Hematopoietic multipotent progenitor cell (in vitro differentiated cells): Measurements from ENCODE around the gene DAPK1. TPM values are rescaled to one million over a fixed set of nuclear protein-coding genes. Genes with fewer than 3 reads are reported as not detected.
"Not testable (repeated sequence)": the region's sequence is repeated elsewhere in the genome, so short reads cannot be mapped to it uniquely, and the experiment has no call there.

Experiments
- DNase-seq, 3 donors: peaks; one replicate each; pipeline ENCODE4 v3.0.0-alpha.2; 2011 to 2015; ENCODE audit warnings: low read depth in 2 of 3, low spot score in 2 of 3
- total RNA-seq: library from RNA; depleted of rRNA; stranded (reverse); fragments of >200 nt; gene quantifications from one replicate; pipeline ENCODE4 v1.2.3, GENCODE V29; 2012

DAPK1 gene
- total RNA-seq, 1 donor: 148 TPM

DNA sequence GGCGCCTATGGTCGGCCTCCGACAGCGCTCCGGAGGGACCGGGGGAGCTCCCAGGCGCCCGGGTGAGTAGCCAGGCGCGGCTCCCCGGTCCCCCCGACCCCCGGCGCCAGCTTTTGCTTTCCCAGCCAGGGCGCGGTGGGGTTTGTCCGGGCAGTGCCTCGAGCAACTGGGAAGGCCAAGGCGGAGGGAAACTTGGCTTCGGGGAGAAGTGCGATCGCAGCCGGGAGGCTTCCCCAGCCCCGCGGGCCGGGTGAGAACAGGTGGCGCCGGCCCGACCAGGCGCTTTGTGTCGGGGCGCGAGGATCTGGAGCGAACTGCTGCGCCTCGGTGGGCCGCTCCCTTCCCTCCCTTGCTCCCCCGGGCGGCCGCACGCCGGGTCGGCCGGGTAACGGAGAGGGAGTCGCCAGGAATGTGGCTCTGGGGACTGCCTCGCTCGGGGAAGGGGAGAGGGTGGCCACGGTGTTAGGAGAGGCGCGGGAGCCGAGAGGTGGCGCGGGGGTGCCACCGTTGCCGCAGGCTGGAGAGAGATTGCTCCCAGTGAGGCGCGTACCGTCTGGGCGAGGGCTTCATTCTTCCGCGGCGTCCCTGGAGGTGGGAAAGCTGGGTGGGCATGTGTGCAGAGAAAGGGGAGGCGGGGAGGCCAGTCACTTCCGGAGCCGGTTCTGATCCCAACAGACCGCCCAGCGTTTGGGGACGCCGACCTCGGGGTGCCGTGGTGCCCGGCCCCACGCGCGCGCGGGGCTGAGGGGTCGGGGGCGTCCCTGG is 561 bp downstream of the DAPK1 start:
- peak in 1 of 3 donors; percentile 45 for DNase-seq

DNA sequence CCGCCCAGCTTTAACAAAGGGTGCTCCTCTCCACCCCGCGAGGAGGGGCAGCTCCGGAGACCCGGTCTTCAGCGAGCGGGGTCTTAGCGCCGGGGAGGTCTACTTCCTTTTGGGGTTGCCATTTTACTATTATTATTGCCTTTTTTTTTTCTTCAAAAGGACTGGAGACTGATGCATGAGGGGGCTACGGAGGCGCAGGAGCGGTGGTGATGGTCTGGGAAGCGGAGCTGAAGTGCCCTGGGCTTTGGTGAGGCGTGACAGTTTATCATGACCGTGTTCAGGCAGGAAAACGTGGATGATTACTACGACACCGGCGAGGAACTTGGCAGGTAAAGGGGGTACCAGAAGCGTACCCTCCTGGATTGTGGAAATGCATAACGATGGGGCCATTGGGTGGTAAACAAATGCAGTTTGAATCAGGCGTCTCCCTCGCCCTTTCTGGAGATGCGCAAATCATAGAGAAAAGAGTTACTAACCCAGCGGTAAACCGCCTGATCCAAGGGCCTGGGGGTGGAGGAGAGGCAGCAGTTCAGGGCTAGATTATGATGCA is 1.2 kb downstream of the DAPK1 start:
- no peak for DNase-seq

DNA sequence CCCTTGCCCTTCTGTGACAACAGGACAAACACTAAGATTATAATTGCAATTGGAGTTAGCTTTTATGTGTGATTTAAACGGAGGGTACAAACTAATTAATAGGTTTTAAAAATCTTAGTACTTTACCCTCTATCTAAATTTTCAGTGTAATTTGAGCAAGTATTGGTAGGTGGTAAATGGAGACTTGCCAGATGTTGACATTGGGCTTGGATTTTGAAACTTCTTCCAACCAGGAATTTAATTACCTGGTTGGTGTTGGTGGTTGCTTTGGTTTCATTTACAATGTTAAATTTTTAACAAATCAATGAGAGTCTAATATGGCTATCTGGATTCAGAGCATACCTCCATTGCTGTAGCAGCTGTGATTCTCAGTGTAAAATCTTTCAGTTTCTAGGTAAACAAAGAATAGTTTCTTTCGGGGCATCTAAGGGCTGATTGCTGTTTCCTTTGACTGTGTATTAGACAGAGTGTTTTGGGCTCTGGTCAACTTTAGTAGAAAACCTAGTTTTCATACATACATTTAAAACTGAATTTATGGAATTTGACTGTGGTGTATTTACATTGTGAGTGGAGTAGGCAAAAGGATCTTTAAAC is 1.9 kb downstream of the DAPK1 start:
- no peak for DNase-seq

DNA sequence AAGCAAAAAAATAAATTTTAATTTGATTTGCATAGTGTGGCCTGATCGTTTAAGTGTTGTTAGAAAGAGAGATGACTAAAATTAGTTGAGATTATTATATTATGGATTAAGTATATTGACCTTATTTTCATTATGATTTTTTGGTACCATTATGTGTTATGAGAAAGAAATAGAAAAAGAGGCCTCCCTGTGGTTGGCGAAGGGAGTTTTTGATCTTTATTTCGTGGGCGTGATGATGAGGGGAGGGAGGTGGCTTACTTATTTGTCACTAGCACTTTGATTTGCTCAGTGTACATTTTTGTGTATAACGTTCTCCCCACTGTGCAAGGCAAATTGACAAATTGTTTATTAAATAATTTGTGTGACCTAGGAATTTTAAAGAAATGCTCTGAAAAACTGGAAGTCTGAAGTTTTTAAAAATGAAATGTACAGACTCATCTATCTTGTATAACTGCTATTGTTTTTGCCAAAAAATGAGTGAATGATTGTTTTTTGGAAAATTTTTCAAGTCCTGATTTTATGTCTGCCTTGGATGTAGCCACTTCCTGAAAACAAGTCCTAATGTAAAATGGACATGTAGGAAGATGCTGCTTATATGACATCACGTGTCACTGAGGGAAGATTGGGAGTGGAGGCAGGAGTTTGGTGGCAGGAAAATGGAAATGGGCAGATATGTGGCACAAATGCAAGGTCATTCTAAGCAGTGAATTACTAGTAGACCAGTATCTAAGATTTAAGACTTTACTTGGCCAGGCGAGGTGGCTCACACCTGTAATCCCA is 3.0 kb downstream of the DAPK1 start:
- DNase-seq: peak in 1 of 3 donors; percentile 77

DNA sequence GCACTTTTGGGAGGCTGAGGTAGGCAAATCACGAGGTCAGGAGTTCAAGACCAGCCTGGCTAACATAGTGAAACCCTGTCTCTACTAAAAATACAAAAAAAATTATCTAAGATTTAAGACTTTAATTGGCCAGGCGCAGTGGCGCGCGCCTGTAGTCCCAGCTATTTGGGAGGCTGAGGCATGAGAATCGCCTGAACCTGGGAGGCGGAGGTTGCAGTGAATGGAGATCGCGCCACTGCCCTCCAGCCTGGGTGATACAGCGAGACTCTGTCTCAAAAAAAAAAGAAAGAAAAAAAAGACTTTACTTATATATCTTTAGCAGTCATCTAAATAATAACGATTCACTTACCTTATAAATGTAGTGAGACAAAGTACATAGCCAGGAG is 3.6 kb downstream of the DAPK1 start:
- DNase-seq: not testable (repeated sequence)

DNA sequence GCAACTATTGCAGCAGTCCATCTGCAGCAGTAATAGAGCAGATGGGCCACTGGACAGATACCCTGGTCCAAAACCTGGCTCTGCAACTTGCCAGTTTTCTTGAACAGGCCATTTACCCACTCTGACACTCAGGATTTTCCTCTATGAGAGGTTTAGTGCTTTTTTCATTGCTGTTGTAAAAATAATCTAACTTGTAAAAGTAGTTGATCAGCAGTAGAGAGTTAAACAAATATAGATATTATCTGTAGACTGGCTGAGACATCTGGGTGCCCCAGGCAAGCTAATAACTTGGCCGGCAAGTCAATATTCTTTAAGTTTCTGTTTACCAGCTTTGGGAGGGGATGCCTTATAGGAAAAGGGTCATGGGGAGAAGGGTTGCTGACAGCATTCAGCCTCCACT is 4.1 kb downstream of the DAPK1 start:
- DNase-seq: no peak

DNA sequence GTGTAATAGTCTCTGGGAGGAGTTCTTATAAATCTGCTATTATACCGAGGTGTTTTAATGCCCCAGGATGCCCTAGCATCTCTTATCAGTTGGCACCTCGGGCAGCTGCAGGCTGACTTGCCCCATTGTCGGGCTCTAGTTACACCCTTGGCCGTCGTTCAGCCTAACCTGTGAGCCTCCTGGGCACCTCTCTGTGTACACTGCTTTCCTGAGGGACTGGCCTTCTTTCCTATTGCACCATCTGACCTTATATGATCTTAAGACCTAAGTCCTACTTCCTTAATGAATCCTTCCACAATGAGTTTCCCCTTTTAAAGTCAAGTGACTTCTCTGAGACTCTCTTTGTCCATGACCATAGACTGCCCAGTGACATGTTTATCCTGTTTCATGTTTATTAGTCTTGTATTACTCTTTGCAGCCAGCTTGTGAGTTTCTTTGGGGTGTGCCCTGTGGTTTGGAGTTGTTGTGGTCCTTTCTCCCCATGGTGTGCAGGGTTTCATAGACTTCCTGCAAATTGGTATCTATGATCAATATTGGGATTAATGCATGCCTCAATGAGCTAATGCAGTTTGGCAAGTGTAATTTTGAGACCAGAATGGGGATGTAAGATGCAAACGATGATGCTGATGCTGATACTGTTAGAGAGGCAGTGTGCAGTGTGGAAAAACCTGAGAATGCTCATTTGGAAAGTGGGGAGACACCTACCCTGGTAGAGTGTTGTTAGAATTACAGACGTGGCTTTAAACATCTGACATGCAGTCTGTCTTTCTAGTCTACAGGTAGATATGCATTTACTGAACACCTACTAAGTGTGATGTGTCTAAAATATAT is 4.9 kb downstream of the DAPK1 start:
- DNase-seq: no peak

DNA sequence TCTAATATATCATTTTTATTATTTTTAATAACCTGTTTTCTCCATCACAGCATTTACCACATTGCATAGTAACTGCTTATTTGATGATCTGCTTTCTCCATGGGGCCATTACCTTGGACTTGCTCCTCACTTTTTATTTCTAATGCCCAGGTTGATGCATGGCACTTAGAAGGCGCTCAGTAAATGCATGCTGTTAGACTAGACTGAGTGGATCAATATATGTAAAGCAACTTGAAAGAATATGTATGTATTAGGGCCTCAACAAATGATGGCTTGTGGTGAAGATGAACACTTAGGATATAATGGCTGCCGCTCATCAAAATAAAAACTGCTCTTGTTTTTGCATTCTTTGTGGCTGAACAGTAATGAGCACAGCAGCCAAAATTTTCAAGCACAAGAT is 5.8 kb downstream of the DAPK1 start:
- no peak for DNase-seq

DNA sequence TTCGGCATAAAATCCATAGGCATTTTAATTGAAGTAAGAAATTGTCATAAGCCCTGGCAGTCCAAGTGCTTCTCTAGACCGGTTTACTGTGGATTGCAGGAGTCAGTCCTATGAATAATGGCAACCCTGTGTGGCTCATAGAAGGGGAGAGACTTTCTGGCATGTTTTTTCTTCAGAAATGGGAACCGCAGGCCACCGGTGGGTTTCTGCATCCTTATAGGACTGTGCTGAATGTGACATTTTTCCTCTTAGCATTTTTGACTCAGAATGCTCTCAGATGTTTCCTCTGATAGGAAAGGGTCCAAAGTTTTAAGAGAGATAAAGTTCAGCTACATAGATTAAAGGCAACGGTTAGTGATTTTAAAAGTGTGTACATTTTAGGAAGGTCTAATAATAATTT is 6.3 kb downstream of the DAPK1 start:
- peak in 2 of 3 donors; percentile 89 to 95 for DNase-seq

DNA sequence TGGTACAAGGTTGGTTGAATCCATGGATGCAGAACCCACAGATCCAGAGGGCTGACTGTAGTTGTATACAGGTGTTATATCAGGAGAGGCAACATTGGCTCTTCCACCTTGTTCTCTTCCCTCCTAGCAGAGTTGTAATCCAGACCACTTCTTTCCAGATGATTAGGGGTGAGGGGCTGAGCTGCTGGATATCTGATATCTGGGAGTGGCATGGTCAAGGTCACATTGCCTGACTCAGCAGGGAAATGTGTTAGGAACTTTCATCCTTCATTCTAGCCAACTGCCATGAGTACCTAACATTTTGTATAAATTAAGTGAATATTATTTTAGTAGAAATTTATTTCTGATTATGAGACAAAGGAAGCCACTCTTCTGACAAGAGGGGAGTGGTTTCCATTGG is 7.3 kb downstream of the DAPK1 start:
- DNase-seq: no peak

DNA sequence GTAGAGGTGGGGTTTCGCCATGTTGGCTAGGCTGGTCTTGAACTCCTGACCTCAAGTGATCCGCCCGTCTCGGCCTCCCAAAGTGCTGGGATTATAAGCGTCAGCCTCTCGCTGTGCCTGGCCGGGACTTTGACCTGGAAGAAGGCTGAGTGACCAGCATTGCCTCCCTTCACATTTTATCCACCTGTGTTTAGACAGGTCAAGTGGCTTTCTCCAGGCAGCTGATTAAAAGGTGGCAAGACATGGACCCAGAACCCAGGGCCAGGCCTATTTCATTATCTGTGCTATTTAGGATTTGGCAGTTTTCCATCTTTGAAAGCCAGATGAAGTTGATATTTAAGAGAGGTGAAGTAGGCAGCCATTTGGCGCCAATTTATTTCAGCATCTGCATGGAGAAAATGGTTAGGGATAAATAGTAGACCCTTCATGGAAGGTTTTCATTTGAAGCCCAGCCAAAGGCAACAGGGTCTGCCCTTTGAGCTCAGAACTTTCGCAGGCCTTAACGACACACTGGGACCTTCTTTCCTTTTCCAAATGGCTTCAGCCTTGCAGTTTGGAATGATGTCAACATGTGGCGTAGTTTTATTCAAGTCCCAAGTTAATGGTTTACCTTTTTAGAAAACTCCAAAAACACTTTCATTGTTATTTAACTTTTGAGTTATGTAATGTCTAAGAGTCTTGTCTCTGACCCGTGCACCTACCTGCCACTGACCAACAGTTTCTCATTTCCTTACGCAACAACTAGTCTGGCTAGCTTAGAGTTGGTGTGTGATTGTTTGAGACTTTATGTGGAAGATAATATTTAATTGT is 8.4 kb downstream of the DAPK1 start:
- no peak for DNase-seq

DNA sequence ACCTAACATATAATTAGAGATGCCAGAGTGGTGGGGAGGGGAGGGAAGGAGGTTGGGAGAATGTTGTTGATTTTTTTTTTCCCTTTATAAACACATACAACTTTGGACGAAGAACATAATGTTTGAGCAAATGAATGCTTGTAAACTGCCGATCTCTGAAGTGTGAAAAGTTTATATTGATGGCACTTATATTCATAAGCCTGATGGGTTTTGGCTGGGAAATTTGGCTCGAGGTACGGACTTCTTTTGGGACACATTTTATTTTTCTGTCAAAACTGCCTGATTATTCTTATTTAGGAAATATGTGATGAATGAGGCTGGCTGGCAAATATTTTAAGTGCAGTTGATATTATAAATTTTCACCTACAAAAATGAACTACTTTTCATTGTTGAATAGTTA is 9.9 kb downstream of the DAPK1 start:
- DNase-seq: no peak

DNA sequence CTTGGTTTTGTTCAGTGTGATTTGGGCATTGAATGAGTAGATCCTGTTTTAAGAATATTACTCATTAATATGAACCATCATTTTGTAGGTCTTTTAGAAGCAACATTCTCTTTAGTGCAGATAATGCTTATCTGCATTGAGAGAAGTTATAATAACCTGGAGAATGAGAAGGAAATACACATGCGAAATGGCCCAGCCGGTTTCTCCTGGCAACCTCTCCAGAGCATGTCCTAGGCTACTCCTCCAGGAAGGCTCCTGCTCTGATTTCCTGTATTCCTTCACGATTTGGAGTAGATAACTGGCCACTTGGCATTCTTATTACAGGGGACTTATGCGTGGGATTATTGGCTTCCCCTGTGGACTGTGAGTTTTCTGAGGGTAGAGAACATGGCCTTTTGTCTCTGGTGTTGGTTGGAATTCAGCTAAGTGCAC is 12.6 kb downstream of the DAPK1 start:
- no peak for DNase-seq

DNA sequence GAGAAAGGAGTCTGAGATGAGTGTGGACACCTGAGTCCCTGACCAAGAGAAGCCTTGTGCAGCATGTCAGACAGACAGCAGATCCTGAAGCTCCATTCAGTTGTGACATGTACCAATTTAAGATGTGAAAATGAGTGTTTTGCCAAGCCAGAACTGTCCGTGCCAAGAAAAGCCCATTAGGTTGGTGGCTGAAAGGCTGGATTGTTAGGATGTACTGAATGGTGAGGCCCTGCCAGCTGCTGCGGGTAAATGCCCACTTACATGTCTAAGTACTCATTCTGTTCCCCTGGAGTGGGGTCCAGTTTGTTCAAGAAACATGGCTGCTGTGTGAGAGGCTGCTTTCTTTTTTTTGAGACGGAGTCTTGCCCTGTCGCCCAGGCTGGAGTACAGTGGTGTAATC is 14.6 kb downstream of the DAPK1 start:
- no peak for DNase-seq

DNA sequence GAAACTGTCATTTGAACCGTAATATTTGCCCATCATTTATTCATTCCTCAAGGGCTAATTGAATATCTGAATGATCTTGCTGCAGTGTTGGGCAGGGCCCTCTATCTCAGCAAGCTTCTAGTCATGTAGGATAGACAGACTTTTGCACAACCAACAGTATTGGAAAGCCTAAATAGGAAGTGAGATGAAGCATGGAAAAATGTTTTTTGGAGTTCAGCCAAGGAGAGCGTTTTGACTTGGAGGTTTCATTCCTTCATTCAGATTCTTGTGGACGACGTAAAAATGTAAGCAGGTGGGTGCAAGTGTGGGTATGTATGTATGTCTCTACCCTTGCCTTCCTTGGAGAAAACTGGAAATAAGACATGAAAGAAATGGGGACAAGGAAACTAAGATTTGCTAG is 15.5 kb downstream of the DAPK1 start:
- no peak for DNase-seq

DNA sequence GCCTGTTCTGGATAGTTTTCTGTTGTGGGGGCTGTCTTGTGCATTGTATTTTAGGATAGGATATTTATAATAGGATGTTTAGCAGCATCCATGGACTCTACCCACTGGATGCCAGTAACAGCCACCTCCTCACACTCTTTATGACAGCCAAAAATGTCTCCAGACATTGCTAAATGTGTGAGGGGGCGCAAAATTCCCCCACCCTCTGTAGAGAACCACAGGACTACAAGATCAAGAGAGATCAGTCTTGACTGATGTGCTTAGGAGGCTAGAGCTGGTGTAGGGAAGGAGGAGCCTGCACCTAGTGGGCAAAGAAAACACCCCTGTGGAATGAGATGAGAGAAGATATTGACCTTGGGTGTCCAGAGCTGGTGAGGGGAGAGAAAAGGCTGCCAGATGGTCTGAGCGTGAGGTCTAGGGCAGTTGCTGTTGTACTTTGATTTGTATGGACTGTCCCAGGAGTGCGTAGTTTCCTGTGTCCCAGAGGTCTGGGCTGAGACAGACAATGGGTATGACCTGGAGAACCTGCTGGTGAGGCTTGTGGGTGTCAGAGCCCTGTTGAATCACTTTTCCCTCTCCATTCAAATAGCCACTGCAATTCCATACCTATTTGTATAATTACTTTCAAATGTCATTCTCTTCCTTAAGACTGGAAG is 16.3 kb downstream of the DAPK1 start:
- no peak for DNase-seq

DNA sequence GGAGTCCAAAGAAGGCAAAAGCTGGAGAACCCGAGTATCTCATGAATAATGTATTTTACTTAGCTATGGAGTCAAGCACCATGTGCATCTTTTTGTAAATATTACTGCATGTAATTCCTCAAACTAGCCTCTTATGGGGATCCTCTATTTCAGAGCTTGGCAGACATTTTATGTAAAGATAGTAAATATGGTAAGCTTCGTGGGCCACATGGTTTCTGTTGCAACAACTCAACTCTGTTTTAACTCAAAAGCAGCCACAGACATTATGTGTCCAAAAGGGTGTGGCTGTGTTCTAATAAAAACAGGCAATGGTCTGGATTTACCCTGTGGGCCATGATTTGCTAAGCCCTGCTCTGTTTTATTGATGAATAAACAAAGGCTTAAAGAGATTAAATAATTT is 17.3 kb downstream of the DAPK1 start:
- no peak for DNase-seq

DNA sequence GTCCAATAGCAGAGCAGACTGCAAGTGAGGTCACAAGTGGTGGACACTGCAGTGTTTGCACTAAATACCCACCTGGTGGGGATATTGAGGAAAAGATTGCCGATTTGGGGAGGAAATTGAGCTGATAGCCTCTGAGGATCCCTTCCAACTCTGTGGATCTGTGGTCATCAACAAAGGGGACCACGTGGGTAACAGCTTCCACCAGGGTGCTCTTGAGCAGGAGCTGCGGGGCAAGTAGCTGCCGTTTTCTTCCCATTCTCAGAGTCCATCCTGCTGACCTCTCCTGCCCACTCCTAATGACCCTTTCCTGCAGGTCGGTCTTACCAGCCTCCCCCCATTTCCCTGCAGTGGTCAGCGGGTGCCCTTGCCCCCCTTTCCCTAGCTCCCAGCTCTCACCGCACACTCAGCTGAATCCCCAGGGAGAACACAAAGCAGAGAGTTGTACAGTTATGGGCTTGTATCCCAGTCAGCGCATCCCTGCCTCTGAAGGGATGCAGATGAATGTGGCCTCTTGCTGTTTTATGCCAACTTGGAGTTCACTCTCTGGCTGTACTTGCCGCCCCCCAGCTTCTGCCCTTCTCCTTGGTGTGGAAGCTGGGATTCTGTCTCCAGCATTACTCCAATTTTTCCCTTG is 18.0 kb downstream of the DAPK1 start:
- no peak for DNase-seq
